Measurements from ENCODE around the gene ZBTB24.

ZBTB24 gene

DNA sequence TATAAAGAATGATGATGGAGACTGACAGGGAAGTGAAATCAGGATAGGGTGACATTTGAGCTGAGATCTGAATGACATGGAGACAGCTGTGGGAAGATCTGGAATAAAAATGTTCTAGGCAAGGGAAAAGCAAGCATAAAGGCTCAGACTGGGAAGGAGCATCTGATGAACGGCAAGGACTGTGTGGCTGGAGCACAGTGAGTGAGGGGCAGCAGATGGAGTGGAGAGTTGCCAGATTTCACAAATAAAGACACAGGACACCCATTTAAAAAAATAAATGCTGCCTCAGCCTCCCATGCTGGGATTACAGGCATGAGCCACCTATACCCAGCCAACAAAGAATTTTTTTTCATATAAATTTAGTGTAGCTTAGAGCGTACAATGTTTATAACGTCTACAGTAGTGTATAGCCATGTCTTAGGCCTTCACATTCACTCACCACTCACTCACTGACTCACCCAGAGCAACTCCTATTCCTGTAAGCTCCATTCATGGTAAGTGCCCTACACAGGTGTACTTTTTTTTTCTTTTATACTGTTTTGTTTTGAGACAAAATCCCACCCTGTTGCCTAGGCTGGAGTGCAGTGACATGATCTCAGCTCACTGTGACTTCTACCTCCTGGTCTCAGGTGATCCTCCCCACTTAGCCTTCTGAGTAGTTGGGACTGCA is 2.4 kb upstream of the ZBTB24 start:
- TF ChIP-seq, protein P1, sequence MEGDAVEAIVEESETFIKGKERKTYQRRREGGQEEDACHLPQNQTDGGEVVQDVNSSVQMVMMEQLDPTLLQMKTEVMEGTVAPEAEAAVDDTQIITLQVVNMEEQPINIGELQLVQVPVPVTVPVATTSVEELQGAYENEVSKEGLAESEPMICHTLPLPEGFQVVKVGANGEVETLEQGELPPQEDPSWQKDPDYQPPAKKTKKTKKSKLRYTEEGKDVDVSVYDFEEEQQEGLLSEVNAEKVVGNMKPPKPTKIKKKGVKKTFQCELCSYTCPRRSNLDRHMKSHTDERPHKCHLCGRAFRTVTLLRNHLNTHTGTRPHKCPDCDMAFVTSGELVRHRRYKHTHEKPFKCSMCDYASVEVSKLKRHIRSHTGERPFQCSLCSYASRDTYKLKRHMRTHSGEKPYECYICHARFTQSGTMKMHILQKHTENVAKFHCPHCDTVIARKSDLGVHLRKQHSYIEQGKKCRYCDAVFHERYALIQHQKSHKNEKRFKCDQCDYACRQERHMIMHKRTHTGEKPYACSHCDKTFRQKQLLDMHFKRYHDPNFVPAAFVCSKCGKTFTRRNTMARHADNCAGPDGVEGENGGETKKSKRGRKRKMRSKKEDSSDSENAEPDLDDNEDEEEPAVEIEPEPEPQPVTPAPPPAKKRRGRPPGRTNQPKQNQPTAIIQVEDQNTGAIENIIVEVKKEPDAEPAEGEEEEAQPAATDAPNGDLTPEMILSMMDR (IDR thresholded peaks at IDR 0.05; ENCODE audit: low read depth, low read length): no peak
- TF ChIP-seq MYC (IDR thresholded peaks at IDR 0.05; ENCODE audit: low read depth, low read length): no peak
- TF ChIP-seq, protein P2, sequence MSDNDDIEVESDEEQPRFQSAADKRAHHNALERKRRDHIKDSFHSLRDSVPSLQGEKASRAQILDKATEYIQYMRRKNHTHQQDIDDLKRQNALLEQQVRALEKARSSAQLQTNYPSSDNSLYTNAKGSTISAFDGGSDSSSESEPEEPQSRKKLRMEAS (IDR thresholded peaks at IDR 0.05; ENCODE audit: low read depth, low read length): no peak
- TF ChIP-seq POLR2A (IDR thresholded peaks at IDR 0.05; ENCODE audit: extremely low read depth, insufficient read length): no peak
- no peak overlapping the region for H3K4me3 ChIP-seq (ENCODE audit: low read depth, low read length)
- DNase-seq (ENCODE audit: low read depth): no peak

DNA sequence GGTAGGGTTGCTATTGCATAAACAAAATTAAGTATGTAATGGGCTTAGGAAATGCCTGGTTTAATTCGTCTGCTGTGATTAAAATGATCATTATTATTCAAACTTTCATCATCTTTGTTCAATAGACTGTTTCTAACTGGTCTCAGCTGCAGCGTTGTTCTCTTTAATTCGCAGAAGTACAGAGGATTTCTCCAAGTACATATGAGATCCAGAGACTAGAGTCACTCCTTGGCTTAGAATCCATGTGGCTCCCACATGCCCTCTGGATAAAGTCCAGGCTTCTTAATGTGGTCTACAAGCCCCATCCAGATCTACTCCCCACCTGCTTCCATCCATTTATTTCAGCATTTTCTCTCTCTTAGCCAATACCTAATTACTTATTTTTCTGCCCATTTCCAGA is 1.1 kb upstream of the ZBTB24 start:
- H3K4me3 ChIP-seq (ENCODE audit: low read depth, low read length): no peak overlapping the region
- TF ChIP-seq POLR2A (IDR thresholded peaks at IDR 0.05; ENCODE audit: extremely low read depth, insufficient read length) (no peak), MYC (IDR thresholded peaks at IDR 0.05; ENCODE audit: low read depth, low read length) (no peak)
- TF ChIP-seq, protein P1 (IDR thresholded peaks at IDR 0.05; ENCODE audit: low read depth, low read length): no peak
- TF ChIP-seq, protein P2 (IDR thresholded peaks at IDR 0.05; ENCODE audit: low read depth, low read length): no peak
- no peak for DNase-seq (ENCODE audit: low read depth)

DNA sequence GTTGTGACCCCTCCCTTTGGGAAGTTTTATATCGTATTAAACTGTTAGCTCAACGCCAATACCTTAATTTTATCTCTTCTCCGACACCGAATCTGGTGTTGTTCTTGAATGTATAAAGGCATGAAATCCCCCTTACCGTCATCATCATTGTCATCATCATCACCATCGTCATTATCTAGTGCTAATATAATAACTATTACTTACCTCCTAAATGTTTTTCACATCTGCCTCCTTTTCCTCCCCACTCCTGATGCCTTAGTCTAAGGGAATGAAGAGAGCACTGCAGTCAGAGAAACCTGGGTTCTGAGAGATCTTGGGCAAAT is 677 bp upstream of the ZBTB24 start:
- DNase-seq (ENCODE audit: low read depth): no peak
- H3K4me3 ChIP-seq (ENCODE audit: low read depth, low read length): peak overlapping the region; percentile 54
- TF ChIP-seq MYC (IDR thresholded peaks at IDR 0.05; ENCODE audit: low read depth, low read length) (no peak), POLR2A (IDR thresholded peaks at IDR 0.05; ENCODE audit: extremely low read depth, insufficient read length) (no peak)
- TF ChIP-seq, protein P2 (IDR thresholded peaks at IDR 0.05; ENCODE audit: low read depth, low read length): no peak
- TF ChIP-seq, protein P1 (IDR thresholded peaks at IDR 0.05; ENCODE audit: low read depth, low read length): no peak

DNA sequence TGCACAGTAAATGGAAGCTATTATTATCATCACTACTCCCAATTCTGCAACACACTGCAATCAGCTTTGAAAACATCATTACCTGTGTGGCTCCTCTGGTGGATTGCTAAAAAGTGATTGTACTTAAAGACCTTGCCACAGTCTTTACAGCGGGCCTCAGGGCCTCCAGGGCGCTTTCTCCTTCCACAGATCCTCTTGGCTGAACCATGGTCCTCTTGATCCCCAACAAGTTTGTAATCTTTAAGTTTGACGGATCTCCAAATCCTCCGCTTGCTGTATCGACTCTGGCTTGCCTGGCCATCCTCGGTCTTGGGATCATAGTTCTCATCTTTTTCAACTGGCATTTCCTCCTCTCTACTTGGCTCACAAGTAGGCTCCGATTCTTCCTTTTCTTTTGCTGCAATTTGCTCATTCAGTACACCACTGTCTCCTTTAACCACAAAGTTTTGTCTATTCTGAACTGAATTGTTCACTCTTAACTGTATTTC is 2.0 kb downstream of the ZBTB24 start:
- no peak for DNase-seq (ENCODE audit: low read depth)
- peak overlapping the region; percentile 94 for H3K4me3 ChIP-seq (ENCODE audit: low read depth, low read length)
- TF ChIP-seq, protein P1 (IDR thresholded peaks at IDR 0.05; ENCODE audit: low read depth, low read length): no peak
- no peak for TF ChIP-seq POLR2A (IDR thresholded peaks at IDR 0.05; ENCODE audit: extremely low read depth, insufficient read length)
- TF ChIP-seq, protein P2 (IDR thresholded peaks at IDR 0.05; ENCODE audit: low read depth, low read length): no peak
- no peak for TF ChIP-seq MYC (IDR thresholded peaks at IDR 0.05; ENCODE audit: low read depth, low read length)

DNA sequence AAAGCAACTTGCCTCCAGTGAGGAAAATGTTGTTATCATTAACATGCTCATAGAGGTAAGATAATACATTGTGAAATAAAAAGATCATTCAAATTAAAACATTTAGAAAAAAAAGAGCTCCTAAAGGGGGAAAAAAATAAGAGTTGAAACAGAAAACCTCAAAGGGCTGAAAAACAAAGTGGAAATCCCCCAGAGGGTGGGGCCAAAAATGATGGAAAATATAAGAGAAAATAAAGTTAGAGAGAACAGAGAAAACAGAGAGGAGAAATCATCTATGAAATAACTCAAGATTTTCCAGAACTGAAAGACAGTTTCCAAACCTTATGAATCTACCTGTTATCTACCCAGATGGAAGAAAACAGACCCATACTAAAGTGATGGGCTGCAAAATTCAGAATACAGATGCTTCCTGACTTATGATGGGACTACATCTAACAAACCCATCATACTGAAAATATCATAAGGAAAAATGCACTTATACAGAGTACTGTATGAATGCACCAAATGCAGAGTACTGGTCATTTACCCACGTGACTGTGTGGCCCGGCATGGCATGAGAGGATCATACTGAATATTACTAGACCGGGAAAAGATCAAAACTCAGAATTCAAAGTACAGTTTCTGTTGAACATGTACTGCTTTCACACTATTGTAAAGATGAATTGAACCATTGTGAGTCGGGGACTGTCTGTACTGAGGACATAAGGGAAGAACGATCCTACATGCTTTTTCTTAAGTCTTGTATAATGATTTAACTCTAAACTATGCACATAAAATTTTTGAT is 4.0 kb downstream of the ZBTB24 start:
- TF ChIP-seq MYC (IDR thresholded peaks at IDR 0.05; ENCODE audit: low read depth, low read length): no peak
- peak overlapping the region; percentile 60 for H3K4me3 ChIP-seq (ENCODE audit: low read depth, low read length)
- DNase-seq (ENCODE audit: low read depth): no peak

DNA sequence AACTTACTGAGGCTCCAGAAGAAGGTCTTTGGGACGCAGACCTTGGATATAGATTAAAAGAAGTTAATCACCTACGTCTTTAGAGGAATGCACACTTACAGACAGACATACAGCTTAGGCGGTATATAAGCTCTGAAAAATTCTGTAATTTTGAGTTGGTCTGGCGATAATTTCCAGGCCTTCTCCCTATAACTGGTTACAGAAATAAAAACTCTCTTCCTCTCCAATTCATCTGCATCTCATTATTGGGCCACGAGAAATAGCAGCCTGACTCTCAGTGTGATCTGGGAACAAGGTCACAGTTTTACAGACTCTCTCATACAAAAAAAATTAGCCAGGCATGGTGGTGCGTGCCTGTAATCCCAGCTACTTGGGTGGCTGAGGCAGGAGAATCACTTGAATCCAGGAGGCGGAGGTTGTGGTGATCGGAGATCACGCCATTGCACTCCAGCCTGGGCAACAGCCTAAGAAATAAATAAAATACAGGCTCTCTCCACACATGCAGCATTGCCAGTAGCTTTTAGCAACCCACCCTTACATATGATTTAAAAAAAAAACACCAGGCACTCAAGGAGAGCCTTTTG is 4.7 kb downstream of the ZBTB24 start:
- no peak for DNase-seq (ENCODE audit: low read depth)
- TF ChIP-seq, protein P1 (IDR thresholded peaks at IDR 0.05; ENCODE audit: low read depth, low read length): no peak
- no peak for TF ChIP-seq POLR2A (IDR thresholded peaks at IDR 0.05; ENCODE audit: extremely low read depth, insufficient read length)
- no peak for TF ChIP-seq MYC (IDR thresholded peaks at IDR 0.05; ENCODE audit: low read depth, low read length)
- TF ChIP-seq, protein P2 (IDR thresholded peaks at IDR 0.05; ENCODE audit: low read depth, low read length): no peak
- peak overlapping the region; percentile 60 for H3K4me3 ChIP-seq (ENCODE audit: low read depth, low read length)
